ENCODE measurements around the gene PBLD.
A peak's percentile ranks its signal among the peaks of the same experiment; 100 is the strongest.
"Not testable (repeated sequence)": the region's sequence is repeated elsewhere in the genome, so short reads cannot be mapped to it uniquely, and the experiment has no call there.

PBLD gene

DNA sequence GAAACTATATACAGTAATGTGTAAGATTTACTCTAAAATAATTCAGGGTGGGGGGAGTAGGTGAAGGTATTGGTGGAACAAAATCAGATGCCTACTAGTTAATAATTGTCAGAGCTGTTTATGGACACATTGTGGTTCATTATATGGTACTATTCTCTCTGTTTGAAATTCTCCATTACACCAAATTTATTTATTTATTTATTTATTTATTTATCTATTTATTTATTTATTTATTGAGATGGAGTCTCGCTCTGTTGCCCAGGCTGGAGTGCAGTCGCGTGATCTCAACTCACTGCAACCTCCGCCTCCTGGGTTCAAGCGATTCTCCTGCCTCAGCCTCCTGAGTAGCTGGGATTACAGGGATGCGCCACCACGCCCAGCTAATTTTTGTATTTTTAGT, 86.3 kb downstream of the PBLD start:
- not testable (repeated sequence) for H3K9ac ChIP-seq (ENCODE audit: low read length); H3K27ac ChIP-seq (ENCODE audit: low read length, poor library complexity, severe bottlenecking); H3K23ac ChIP-seq (ENCODE audit: low read length in 2 of 2); H2AK5ac ChIP-seq (ENCODE audit: low read length, severe bottlenecking); H3K4me1 ChIP-seq (ENCODE audit: control insufficient read depth, insufficient read depth, low read depth, low read length); H2BK120ac ChIP-seq (ENCODE audit: low read depth, low read length); H3K18ac ChIP-seq (ENCODE audit: low read depth in 1 of 2, low read length in 2 of 2); H3K27me3 ChIP-seq (ENCODE audit: control insufficient read depth in 1 of 2, insufficient read depth in 1 of 2, low read length in 2 of 2); H3K4me3 ChIP-seq (ENCODE audit: insufficient read depth in 1 of 2, low read depth in 1 of 2, low read length in 2 of 2); H3K4ac ChIP-seq (ENCODE audit: low read depth in 1 of 2, low read length in 2 of 2); H2AFZ ChIP-seq (ENCODE audit: low read depth, low read length); H3K79me1 ChIP-seq (replicated peaks; ENCODE audit: low read length, poor library complexity, severe bottlenecking); H4K8ac ChIP-seq (ENCODE audit: low read length); DNase-seq; H3K36me3 ChIP-seq (ENCODE audit: control insufficient read depth in 1 of 2, insufficient read depth in 2 of 2, low read depth in 1 of 2, low read length in 2 of 2); H3K9me3 ChIP-seq (ENCODE audit: control insufficient read depth, low read length); H2BK12ac ChIP-seq (ENCODE audit: low read length in 2 of 2); H2BK15ac ChIP-seq (ENCODE audit: low read depth, poor library complexity, severe bottlenecking); H3K4me2 ChIP-seq (ENCODE audit: low read length, poor library complexity, severe bottlenecking); H3K14ac ChIP-seq (ENCODE audit: low read length in 2 of 2); H4K91ac ChIP-seq (ENCODE audit: low read length); H2BK5ac ChIP-seq (ENCODE audit: low read depth, low read length, poor library complexity, severe bottlenecking)
- WGBS: 91% methylated on average over 5 of the region's 7 CpGs

DNA sequence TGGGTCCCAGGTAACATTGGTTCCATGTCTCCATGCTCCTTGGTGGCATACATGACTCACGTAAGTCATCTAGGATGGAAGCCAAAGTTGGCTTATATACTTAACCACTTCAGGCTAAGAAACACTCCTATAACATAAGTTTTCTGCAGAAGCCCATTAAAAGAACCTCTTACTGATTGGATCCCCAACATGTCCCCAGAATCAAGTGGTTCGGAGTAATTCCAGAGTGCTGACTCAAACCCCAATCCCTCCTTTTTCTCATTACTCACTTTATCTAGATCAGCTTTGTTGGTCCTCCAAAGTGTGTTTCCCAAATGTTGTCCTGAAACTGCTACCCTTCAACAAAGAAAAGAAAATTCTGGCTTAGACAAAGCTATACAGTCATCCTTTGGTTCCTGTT, 90.7 kb downstream of the PBLD start:
- Histone ChIP-seq H2AFZ (ENCODE audit: low read depth, low read length) (no peak overlapping the region), H3K9me3 (ENCODE audit: control insufficient read depth, low read length) (no peaks in the 10 kb centered on the region), H2BK12ac (ENCODE audit: low read length in 2 of 2) (no peak overlapping the region), H3K4me3 (ENCODE audit: insufficient read depth in 1 of 2, low read depth in 1 of 2, low read length in 2 of 2) (no peak overlapping the region), H3K27me3 (ENCODE audit: control insufficient read depth in 1 of 2, insufficient read depth in 1 of 2, low read length in 2 of 2) (peaks cover 0 to 10% of the 10 kb centered on the region in 2 experiments), H4K91ac (ENCODE audit: low read length) (no peak overlapping the region), H3K14ac (ENCODE audit: low read length in 2 of 2) (no peak overlapping the region), H3K79me1 (replicated peaks; ENCODE audit: low read length, poor library complexity, severe bottlenecking) (no peaks in the 10 kb centered on the region), H3K18ac (ENCODE audit: low read depth in 1 of 2, low read length in 2 of 2) (no peak overlapping the region), H4K8ac (ENCODE audit: low read length) (no peak overlapping the region), H3K9ac (ENCODE audit: low read length) (no peak overlapping the region), H3K4me2 (ENCODE audit: low read length, poor library complexity, severe bottlenecking) (no peak overlapping the region), H2AK5ac (ENCODE audit: low read length, severe bottlenecking) (no peak overlapping the region), H2BK5ac (ENCODE audit: low read depth, low read length, poor library complexity, severe bottlenecking) (no peak overlapping the region), H3K4ac (ENCODE audit: low read depth in 1 of 2, low read length in 2 of 2) (no peak overlapping the region), H3K27ac (ENCODE audit: low read length, poor library complexity, severe bottlenecking) (no peak overlapping the region), H2BK120ac (ENCODE audit: low read depth, low read length) (no peak overlapping the region), H3K4me1 (ENCODE audit: control insufficient read depth, insufficient read depth, low read depth, low read length) (no peaks in the 10 kb centered on the region), H2BK15ac (ENCODE audit: low read depth, poor library complexity, severe bottlenecking) (no peak overlapping the region), H3K36me3 (ENCODE audit: control insufficient read depth in 1 of 2, insufficient read depth in 2 of 2, low read depth in 1 of 2, low read length in 2 of 2) (no peaks in the 10 kb centered on the region), H3K23ac (ENCODE audit: low read length in 2 of 2) (no peak overlapping the region)
- 91% methylated on average over 2 of the region's 2 CpGs for whole genome bisulfite sequencing
- no peak for DNase-seq

DNA sequence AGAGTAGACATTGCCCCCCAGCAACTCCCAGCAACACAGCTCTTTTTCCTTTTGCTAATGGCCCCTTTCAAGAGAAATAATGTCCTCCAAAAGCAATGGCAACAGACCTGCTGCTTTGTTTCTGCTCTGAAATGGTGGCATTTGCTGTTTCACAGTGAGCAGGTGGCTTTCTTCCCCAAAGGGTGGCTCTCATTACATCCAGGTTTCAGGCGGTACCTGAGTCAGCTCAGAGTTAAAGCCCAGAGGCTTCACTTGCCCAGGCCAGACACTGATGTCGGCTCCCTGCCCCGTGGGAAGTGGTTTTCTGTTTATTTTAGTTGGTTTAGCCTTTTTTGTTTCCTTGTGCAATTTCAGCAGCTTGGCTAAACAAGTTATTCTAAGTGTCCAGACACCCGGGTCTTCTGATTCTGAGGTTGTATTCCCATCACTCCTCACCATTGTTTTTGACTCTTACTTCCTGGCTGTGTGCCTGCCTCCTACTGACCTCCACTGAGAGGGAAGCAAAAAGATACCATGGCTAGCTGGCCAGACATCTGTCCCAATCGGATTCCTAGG, 93.1 kb downstream of the PBLD start:
- Histone ChIP-seq H3K27me3 (ENCODE audit: control insufficient read depth in 1 of 2, insufficient read depth in 1 of 2, low read length in 2 of 2) (peaks cover 0 to 18% of the 10 kb centered on the region in 2 experiments), H3K4ac (ENCODE audit: low read depth in 1 of 2, low read length in 2 of 2) (no peak overlapping the region), H3K4me3 (ENCODE audit: insufficient read depth in 1 of 2, low read depth in 1 of 2, low read length in 2 of 2) (no peak overlapping the region), H3K18ac (ENCODE audit: low read depth in 1 of 2, low read length in 2 of 2) (no peak overlapping the region), H2BK15ac (ENCODE audit: low read depth, poor library complexity, severe bottlenecking) (no peak overlapping the region), H2AFZ (ENCODE audit: low read depth, low read length) (no peak overlapping the region), H2BK120ac (ENCODE audit: low read depth, low read length) (no peak overlapping the region), H3K9ac (ENCODE audit: low read length) (no peak overlapping the region), H3K4me2 (ENCODE audit: low read length, poor library complexity, severe bottlenecking) (no peak overlapping the region), H3K9me3 (ENCODE audit: control insufficient read depth, low read length) (no peaks in the 10 kb centered on the region), H3K14ac (ENCODE audit: low read length in 2 of 2) (no peak overlapping the region), H3K4me1 (ENCODE audit: control insufficient read depth, insufficient read depth, low read depth, low read length) (no peaks in the 10 kb centered on the region), H2AK5ac (ENCODE audit: low read length, severe bottlenecking) (no peak overlapping the region), H3K23ac (ENCODE audit: low read length in 2 of 2) (no peak overlapping the region), H2BK12ac (ENCODE audit: low read length in 2 of 2) (no peak overlapping the region), H3K27ac (ENCODE audit: low read length, poor library complexity, severe bottlenecking) (no peak overlapping the region), H4K8ac (ENCODE audit: low read length) (no peak overlapping the region), H3K79me1 (replicated peaks; ENCODE audit: low read length, poor library complexity, severe bottlenecking) (no peaks in the 10 kb centered on the region), H4K91ac (ENCODE audit: low read length) (no peak overlapping the region), H3K36me3 (ENCODE audit: control insufficient read depth in 1 of 2, insufficient read depth in 2 of 2, low read depth in 1 of 2, low read length in 2 of 2) (no peaks in the 10 kb centered on the region), H2BK5ac (ENCODE audit: low read depth, low read length, poor library complexity, severe bottlenecking) (no peak overlapping the region)
- DNase-seq: peak; percentile 38
- 38% methylated on average over 5 of the region's 5 CpGs for WGBS

DNA sequence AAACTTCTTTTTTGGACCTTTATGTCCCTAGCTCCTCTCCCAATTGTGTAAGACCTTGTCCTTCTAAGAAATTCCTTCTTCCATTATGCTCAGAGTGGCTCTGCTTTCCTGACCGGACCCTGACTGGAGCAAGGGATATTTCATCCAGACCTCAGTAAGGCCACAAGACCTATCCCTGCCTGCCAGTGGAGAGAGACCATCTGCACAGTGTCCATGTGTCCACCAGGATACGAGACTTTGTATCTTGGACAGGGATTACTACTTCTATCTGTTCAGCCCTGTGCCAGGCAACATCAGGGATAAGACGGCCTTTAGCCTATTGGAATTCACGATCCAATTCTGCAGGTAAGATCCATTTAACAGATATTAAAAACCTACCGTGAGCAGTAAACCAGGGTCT, 93.7 kb downstream of the PBLD start:
- Histone ChIP-seq H3K27me3 (ENCODE audit: control insufficient read depth in 1 of 2, insufficient read depth in 1 of 2, low read length in 2 of 2) (peaks cover 0 to 18% of the 10 kb centered on the region in 2 experiments), H2BK120ac (ENCODE audit: low read depth, low read length) (no peak overlapping the region), H3K4me2 (ENCODE audit: low read length, poor library complexity, severe bottlenecking) (no peak overlapping the region), H3K9ac (ENCODE audit: low read length) (no peak overlapping the region), H3K36me3 (ENCODE audit: control insufficient read depth in 1 of 2, insufficient read depth in 2 of 2, low read depth in 1 of 2, low read length in 2 of 2) (no peaks in the 10 kb centered on the region), H4K91ac (ENCODE audit: low read length) (no peak overlapping the region), H4K8ac (ENCODE audit: low read length) (no peak overlapping the region), H3K27ac (ENCODE audit: low read length, poor library complexity, severe bottlenecking) (no peak overlapping the region), H3K4me1 (ENCODE audit: control insufficient read depth, insufficient read depth, low read depth, low read length) (no peaks in the 10 kb centered on the region), H2AK5ac (ENCODE audit: low read length, severe bottlenecking) (no peak overlapping the region), H3K4ac (ENCODE audit: low read depth in 1 of 2, low read length in 2 of 2) (no peak overlapping the region), H3K23ac (ENCODE audit: low read length in 2 of 2) (no peak overlapping the region), H2BK12ac (ENCODE audit: low read length in 2 of 2) (no peak overlapping the region), H2BK15ac (ENCODE audit: low read depth, poor library complexity, severe bottlenecking) (no peak overlapping the region), H2AFZ (ENCODE audit: low read depth, low read length) (no peak overlapping the region), H3K14ac (ENCODE audit: low read length in 2 of 2) (no peak overlapping the region), H3K4me3 (ENCODE audit: insufficient read depth in 1 of 2, low read depth in 1 of 2, low read length in 2 of 2) (no peak overlapping the region), H3K9me3 (ENCODE audit: control insufficient read depth, low read length) (no peaks in the 10 kb centered on the region), H3K18ac (ENCODE audit: low read depth in 1 of 2, low read length in 2 of 2) (no peak overlapping the region), H3K79me1 (replicated peaks; ENCODE audit: low read length, poor library complexity, severe bottlenecking) (no peaks in the 10 kb centered on the region), H2BK5ac (ENCODE audit: low read depth, low read length, poor library complexity, severe bottlenecking) (no peak overlapping the region)
- DNase-seq: no peak
- WGBS: 97% methylated on average over 3 of the region's 5 CpGs

All from mesenchymal stem cell (in vitro differentiated cells and primary cell).